ENCODE results near the gene TSPAN15. TPM values are rescaled to one million over a fixed set of nuclear protein-coding genes. Genes with fewer than 3 reads are reported as not detected.

Gene TSPAN15
- polyA plus RNA-seq, 1 donor (not counting 4 experiments of a cell fraction or from before 2014, with no cell fraction given) = 2.1 TPM

DNA sequence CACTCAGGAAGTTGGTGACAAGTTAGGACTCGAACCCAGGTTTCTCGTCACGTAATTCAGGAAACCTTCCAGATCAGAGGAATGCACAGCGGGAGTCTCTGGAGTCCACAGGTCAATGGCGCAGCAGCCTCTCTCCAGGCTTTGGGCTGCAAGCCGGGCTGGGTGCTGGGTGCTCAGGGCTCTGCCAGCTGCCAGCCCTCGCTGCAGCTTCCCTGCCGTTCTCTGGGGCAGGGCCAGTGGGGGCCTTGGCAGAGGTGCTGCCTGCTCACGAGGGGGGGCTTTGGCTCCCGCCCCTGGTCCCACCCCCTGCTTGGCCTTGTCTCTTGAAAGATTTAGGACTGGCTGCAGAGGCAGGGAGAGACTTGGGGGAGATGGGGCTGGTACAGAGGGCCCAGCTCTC, 34.6 kb upstream of the TSPAN15 start, which contains the start of gene TACR2:
Gene TACR2, minus strand, starts transcription at position 224 of the 400 bp plus-strand sequence. CDS start 595 bp downstream, outside the sequence.
- H2AFZ ChIP-seq (ENCODE audit: control insufficient read depth, low read length) = no peak within 1 kb of the TSS
- no peaks in the 10 kb centered on the region for H3K9me1 ChIP-seq (ENCODE audit: control insufficient read depth, extremely low read depth, insufficient read depth, low read length)
- FAIRE-seq = no peak
- H3K79me2 ChIP-seq (ENCODE audit: control insufficient read depth, insufficient read depth, low read length) = no peaks in the 10 kb centered on the region
- H3K36me3 ChIP-seq (ENCODE audit: control insufficient read depth in 2 of 2, extremely low read depth in 1 of 2, insufficient read depth in 2 of 2, low read length in 2 of 2) = no peaks in the 10 kb centered on the region
- H3K27me3 ChIP-seq (ENCODE audit: control insufficient read depth, extremely low read depth, insufficient read depth, low read length) = no peaks in the 10 kb centered on the region
- H3K4me2 ChIP-seq (ENCODE audit: control insufficient read depth, extremely low read depth, insufficient read depth, low read depth, low read length) = no peak within 1 kb of the TSS
- peaks cover 5% of the 10 kb centered on the region for H3K4me1 ChIP-seq (ENCODE audit: control insufficient read depth, extremely low read depth, insufficient read depth, low read length)
- no peaks in the 10 kb centered on the region for H4K20me1 ChIP-seq (ENCODE audit: control insufficient read depth, extremely low read depth, insufficient read depth, low read length)
- TF ChIP-seq, protein P1, sequence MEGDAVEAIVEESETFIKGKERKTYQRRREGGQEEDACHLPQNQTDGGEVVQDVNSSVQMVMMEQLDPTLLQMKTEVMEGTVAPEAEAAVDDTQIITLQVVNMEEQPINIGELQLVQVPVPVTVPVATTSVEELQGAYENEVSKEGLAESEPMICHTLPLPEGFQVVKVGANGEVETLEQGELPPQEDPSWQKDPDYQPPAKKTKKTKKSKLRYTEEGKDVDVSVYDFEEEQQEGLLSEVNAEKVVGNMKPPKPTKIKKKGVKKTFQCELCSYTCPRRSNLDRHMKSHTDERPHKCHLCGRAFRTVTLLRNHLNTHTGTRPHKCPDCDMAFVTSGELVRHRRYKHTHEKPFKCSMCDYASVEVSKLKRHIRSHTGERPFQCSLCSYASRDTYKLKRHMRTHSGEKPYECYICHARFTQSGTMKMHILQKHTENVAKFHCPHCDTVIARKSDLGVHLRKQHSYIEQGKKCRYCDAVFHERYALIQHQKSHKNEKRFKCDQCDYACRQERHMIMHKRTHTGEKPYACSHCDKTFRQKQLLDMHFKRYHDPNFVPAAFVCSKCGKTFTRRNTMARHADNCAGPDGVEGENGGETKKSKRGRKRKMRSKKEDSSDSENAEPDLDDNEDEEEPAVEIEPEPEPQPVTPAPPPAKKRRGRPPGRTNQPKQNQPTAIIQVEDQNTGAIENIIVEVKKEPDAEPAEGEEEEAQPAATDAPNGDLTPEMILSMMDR (optimal IDR thresholded peaks at IDR 0.05 in 1 of 3, IDR thresholded peaks at IDR 0.05 in 1 of 3, conservative IDR thresholded peaks at IDR 0.05 in 1 of 3; ENCODE audit: extremely low read depth in 1 of 3, insufficient read depth in 2 of 3, low read length in 3 of 3) = no peak
- no peak for TF ChIP-seq EZH2 (IDR thresholded peaks at IDR 0.05; ENCODE audit: low read length)
- no peak within 1 kb of the TSS for H3K4me3 ChIP-seq (ENCODE audit: control insufficient read depth in 2 of 3, extremely low read depth in 1 of 3, insufficient read depth in 2 of 3, low read depth in 1 of 3, low read length in 3 of 3)
- DNase-seq (ENCODE audit: low read depth, low spot score) = no peak
- no peaks in the 10 kb centered on the region for H3K9me3 ChIP-seq (ENCODE audit: control insufficient read depth, low read depth, low read length)
- dilution Hi-C loops (cut with MboI; ENCODE audit: extremely low pct_ligation_motif_present, low sequenced_read_pairs) = no loop called here
- no peak within 1 kb of the TSS for H3K9ac ChIP-seq (ENCODE audit: control insufficient read depth, extremely low read depth, insufficient read depth, low read length)
- no peak within 1 kb of the TSS for H3K27ac ChIP-seq (ENCODE audit: control insufficient read depth, insufficient read depth, low read length)

DNA sequence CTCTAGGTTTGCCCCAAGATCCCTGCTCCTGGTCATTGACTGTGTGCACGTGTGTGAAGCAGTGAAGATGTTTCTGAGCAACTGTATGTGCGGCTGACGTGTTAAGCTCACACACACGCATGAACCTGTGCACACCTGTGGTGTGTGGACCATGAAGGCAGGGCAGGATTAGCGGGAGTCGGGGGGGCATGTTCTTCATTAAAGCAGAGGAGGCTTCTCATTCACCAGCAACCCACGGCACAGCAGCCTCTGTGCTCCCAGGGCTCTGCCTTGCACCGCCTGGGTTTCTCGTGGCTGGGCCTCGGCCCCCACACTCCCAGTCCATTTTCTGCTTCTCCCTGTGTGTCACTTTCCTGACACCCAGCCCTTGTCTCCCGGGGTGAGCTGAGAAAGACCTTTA, 33.7 kb upstream of the TSPAN15 start:
- dilution Hi-C loops (cut with MboI; ENCODE audit: extremely low pct_ligation_motif_present, low sequenced_read_pairs) = no loop called here
- no peak for DNase-seq (ENCODE audit: low read depth, low spot score)
- Histone ChIP-seq H3K4me1 (ENCODE audit: control insufficient read depth, extremely low read depth, insufficient read depth, low read length) (peaks cover 5% of the 10 kb centered on the region), H3K4me2 (ENCODE audit: control insufficient read depth, extremely low read depth, insufficient read depth, low read depth, low read length) (no peak overlapping the region), H4K20me1 (ENCODE audit: control insufficient read depth, extremely low read depth, insufficient read depth, low read length) (no peaks in the 10 kb centered on the region), H3K27me3 (ENCODE audit: control insufficient read depth, extremely low read depth, insufficient read depth, low read length) (no peaks in the 10 kb centered on the region), H3K9me3 (ENCODE audit: control insufficient read depth, low read depth, low read length) (no peaks in the 10 kb centered on the region), H3K9me1 (ENCODE audit: control insufficient read depth, extremely low read depth, insufficient read depth, low read length) (no peaks in the 10 kb centered on the region), H3K4me3 (ENCODE audit: control insufficient read depth in 2 of 3, extremely low read depth in 1 of 3, insufficient read depth in 2 of 3, low read depth in 1 of 3, low read length in 3 of 3) (no peak overlapping the region), H2AFZ (ENCODE audit: control insufficient read depth, low read length) (no peak overlapping the region), H3K79me2 (ENCODE audit: control insufficient read depth, insufficient read depth, low read length) (no peaks in the 10 kb centered on the region), H3K36me3 (ENCODE audit: control insufficient read depth in 2 of 2, extremely low read depth in 1 of 2, insufficient read depth in 2 of 2, low read length in 2 of 2) (no peaks in the 10 kb centered on the region), H3K27ac (ENCODE audit: control insufficient read depth, insufficient read depth, low read length) (no peak overlapping the region), H3K9ac (ENCODE audit: control insufficient read depth, extremely low read depth, insufficient read depth, low read length) (no peak overlapping the region)
- no peak for FAIRE-seq
- no peak for TF ChIP-seq EZH2 (IDR thresholded peaks at IDR 0.05; ENCODE audit: low read length)
- TF ChIP-seq, protein P1 (optimal IDR thresholded peaks at IDR 0.05 in 1 of 3, IDR thresholded peaks at IDR 0.05 in 1 of 3, conservative IDR thresholded peaks at IDR 0.05 in 1 of 3; ENCODE audit: extremely low read depth in 1 of 3, insufficient read depth in 2 of 3, low read length in 3 of 3) = no peak
